ENCODE results near the gene CACNB1. TPM values are rescaled to one million over a fixed set of nuclear protein-coding genes. Genes with fewer than 3 reads are reported as not detected.
A peak's percentile ranks its signal among the peaks of the same experiment; 100 is the strongest.

CACNB1 gene
- total and polyA plus RNA-seq, 2 of the 13 experiments (the other 11 are each of a cell fraction or from before 2014, with no cell fraction given) = 0.75 to 1.5 TPM

DNA sequence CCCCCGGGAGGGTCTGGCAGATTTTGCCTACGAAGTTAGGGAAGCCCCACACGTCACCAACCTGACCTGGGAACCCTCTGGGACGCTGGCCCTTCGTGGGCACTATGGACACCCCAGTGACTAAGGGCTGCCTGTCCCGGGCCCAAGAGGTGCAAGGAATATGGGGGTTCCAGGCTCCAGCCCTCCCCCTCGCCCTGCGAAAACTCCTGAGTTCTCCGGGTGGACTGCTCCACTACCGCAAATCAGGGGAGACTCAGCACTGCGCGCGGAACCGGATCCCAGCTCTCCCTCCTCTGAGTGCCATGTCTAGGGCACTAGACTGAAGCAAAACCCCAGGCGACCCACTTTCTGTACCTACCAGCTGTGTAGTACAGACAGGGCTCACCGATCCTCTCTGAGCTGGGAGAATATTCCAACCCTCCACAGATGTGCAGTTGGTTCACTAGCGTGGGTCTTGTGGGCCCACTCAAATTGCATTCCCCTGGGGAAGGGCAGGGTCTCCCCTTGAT is 31.6 kb downstream of the CACNB1 start, which contains the start of gene ARL5C:
Gene ARL5C, minus strand, starts transcription at position 321 of the 509 bp plus-strand sequence. CDS start 401 bp downstream, outside the sequence.
- Histone ChIP-seq H3K9me3 (ENCODE audit: low read length) (no peaks in the 10 kb centered on the region), H3K27me3 (ENCODE audit: control insufficient read depth in 1 of 2, insufficient read depth in 2 of 2, low read length in 2 of 2) (peaks cover 4 to 27% of the 10 kb centered on the region in 2 experiments; a peak in 4 of 5 replicates), H3K4me2 (ENCODE audit: low read depth, low read length) (peak within 1 kb of the TSS; percentile 65), H4K20me1 (ENCODE audit: insufficient read depth, low read length) (no peaks in the 10 kb centered on the region), H3K27ac (ENCODE audit: extremely low read length, insufficient read depth, low read length) (no peak within 1 kb of the TSS), H2AFZ (ENCODE audit: low read length) (no peak within 1 kb of the TSS), H3K4me1 (ENCODE audit: insufficient read depth, low read length) (peaks cover 14% of the 10 kb centered on the region; the same call in 1 of the 2 replicates), H3K9ac (ENCODE audit: insufficient read depth, low read depth, low read length) (no peak within 1 kb of the TSS), H3K79me2 (ENCODE audit: insufficient read depth, low read length) (no peaks in the 10 kb centered on the region), H3K4me3 (replicated peaks in 1 of 3; ENCODE audit: insufficient read depth in 1 of 3, low read depth in 2 of 3, low read length in 3 of 3) (peak within 1 kb of the TSS in 1 of 3 experiments; percentile 51; a peak in 2 of 6 replicates), H3K36me3 (replicated peaks in 1 of 2; ENCODE audit: control insufficient read depth in 1 of 2, insufficient read depth in 2 of 2, low read length in 2 of 2) (no peaks in the 10 kb centered on the region)
- ChIA-PET CTCF (ENCODE audit: low intra/inter-chr PET ratio, low total read pairs) (no interaction called here), POLR2A (interaction anchor here (1.2 to 1.5 kb wide), 2 partner anchors 34 kb away, joined by 4 to 15 read pairs; partner anchors contain the start of gene RPL19)
- ATAC-seq = no peak
- no peak for FAIRE-seq
- BruUV-seq (replicated peaks) = no TSS peak
- intact Hi-C loops (cut with micrococcal nuclease; ENCODE audit: unreplicated experiment) (no loop called here), in situ Hi-C loops (cut with HindIII; ENCODE audit: extremely low pct_ligation_motif_present, low pct_unique_long_range_greater_than_20kb) (loop anchor here (25.0 kb wide), 1 partner anchor 404 kb away; the partner anchor contains the start of gene PSMB3)
- no peak for TF ChIP-seq GATAD1 (CRISPR knock-in tag; IDR thresholded peaks at IDR 0.05)
- TF ChIP-seq SMYD3 (CRISPR knock-in tag; IDR thresholded peaks at IDR 0.05) = no peak
- TF ChIP-seq GPBP1L1 (CRISPR knock-in tag; IDR thresholded peaks at IDR 0.05) = no peak
- TF ChIP-seq, protein P1, sequence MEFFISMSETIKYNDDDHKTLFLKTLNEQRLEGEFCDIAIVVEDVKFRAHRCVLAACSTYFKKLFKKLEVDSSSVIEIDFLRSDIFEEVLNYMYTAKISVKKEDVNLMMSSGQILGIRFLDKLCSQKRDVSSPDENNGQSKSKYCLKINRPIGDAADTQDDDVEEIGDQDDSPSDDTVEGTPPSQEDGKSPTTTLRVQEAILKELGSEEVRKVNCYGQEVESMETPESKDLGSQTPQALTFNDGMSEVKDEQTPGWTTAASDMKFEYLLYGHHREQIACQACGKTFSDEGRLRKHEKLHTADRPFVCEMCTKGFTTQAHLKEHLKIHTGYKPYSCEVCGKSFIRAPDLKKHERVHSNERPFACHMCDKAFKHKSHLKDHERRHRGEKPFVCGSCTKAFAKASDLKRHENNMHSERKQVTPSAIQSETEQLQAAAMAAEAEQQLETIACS (CRISPR knock-in tag; IDR thresholded peaks at IDR 0.05) = no peak
- no peak for TF ChIP-seq HOXA9 (CRISPR knock-in tag; IDR thresholded peaks at IDR 0.05; ENCODE audit: borderline replicate concordance)
- TF ChIP-seq ZNF776 (CRISPR knock-in tag; IDR thresholded peaks at IDR 0.05) = no peak
- TF ChIP-seq ATF7 (IDR thresholded peaks at IDR 0.05) = no peak
- no peak for TF ChIP-seq ATF7 (CRISPR knock-in tag; IDR thresholded peaks at IDR 0.05)
- TF ChIP-seq, protein P2, sequence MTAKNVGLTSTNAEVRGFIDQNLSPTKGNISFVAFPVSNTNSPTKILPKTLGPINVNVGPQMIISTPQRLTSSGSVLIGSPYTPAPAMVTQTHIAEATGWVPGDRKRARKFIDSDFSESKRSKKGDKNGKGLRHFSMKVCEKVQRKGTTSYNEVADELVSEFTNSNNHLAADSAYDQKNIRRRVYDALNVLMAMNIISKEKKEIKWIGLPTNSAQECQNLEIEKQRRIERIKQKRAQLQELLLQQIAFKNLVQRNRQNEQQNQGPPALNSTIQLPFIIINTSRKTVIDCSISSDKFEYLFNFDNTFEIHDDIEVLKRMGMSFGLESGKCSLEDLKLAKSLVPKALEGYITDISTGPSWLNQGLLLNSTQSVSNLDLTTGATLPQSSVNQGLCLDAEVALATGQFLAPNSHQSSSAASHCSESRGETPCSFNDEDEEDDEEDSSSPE (CRISPR knock-in tag; IDR thresholded peaks at IDR 0.05) = no peak
- TF ChIP-seq CHD4 (IDR thresholded peaks at IDR 0.05; ENCODE audit: borderline replicate concordance, low read length) = no peak
- TF ChIP-seq FOXA1 (IDR thresholded peaks at IDR 0.05) = no peak
- no peak for TF ChIP-seq FOXA1 (CRISPR knock-in tag; IDR thresholded peaks at IDR 0.05)
- TF ChIP-seq ZNF543 (CRISPR knock-in tag; IDR thresholded peaks at IDR 0.05) = no peak
- TF ChIP-seq FOXO4 (CRISPR knock-in tag; conservative IDR thresholded peaks at IDR 0.05) = no peak
- TF ChIP-seq CBX1 (IDR thresholded peaks at IDR 0.05; ENCODE audit: low read depth) = no peak
- WGBS (ENCODE audit: low lambda C conversion rate) = 78% methylated on average over 11 of the region's 17 CpGs
- DNase-seq (ENCODE audit: low spot score) = no peak
